OCI-LY3 (cell line): ENCODE data around the gene GM2A.

Source experiments
- H2AFZ ChIP-seq: fragments of 200-600, 300-600 bp; shearing (Covaris generic); 2 replicates; pipeline ENCODE4 v1.6.0; 2014; ENCODE audit warnings: antibody characterized with exemption, low read depth, low read length
- H3K27ac ChIP-seq: fragments of 200-600, 300-600 bp; sonication (generic); 2 replicates; pipeline ENCODE4 v1.5.1; 2014; ENCODE audit warnings: mild to moderate bottlenecking, low read length, moderate library complexity, mixed read lengths
- H3K27me3 ChIP-seq: fragments of 200-600, 300-600 bp; sonication (generic); 2 replicates; pipeline ENCODE4 v1.6.1; 2014; ENCODE audit warnings: low read depth, low read length, mixed read lengths
- H3K36me3 ChIP-seq: fragments of 200-600, 300-600 bp; sonication (generic); replicated peaks from 2 replicates; pipeline ENCODE3; 2014; ENCODE audit warnings: low read depth, low read length, mixed read lengths
- H3K4me1 ChIP-seq: fragments of 300-600, 200-600 bp; sonication (generic); 2 replicates; pipeline ENCODE4 v1.6.1; 2014; ENCODE audit warnings: low read length, mixed read lengths
- H3K4me2 ChIP-seq: fragments of 200-600, 300-600 bp; sonication (generic); 2 replicates; pipeline ENCODE4 v1.6.1; 2014; ENCODE audit warnings: low read length, mixed read lengths
- H3K4me3 ChIP-seq: fragments of 300-600, 200-600 bp; sonication (generic); 2 replicates; pipeline ENCODE4 v1.5.1; 2014; ENCODE audit warnings: antibody characterized with exemption, mild to moderate bottlenecking, low read length, moderate library complexity
- H3K79me2 ChIP-seq: fragments of 300-600, 200-600 bp; shearing (Covaris generic); 2 replicates; pipeline ENCODE4 v1.6.1; 2014; ENCODE audit warnings: mild to moderate bottlenecking, low read length, mixed read lengths
- H3K9ac ChIP-seq: fragments of 300-600, 200-600 bp; shearing (Covaris generic); 2 replicates; pipeline ENCODE4 v1.6.0; 2014; ENCODE audit warnings: mild to moderate bottlenecking, low read length, moderate library complexity
- H3K9me3 ChIP-seq: fragments of 200-600, 300-600 bp; shearing (Covaris generic); 2 replicates; pipeline ENCODE4 v1.6.1; 2014; ENCODE audit warnings: low read length, mixed read lengths; ENCODE audit not compliant: insufficient read depth
- H4K20me1 ChIP-seq: fragments of 200-600, 300-600 bp; sonication (generic); 2 replicates; pipeline ENCODE4 v1.6.1; 2016; ENCODE audit warnings: low read length, mixed read lengths; ENCODE audit not compliant: insufficient read depth
- CTCF ChIP-seq: fragments of 200-600, 300-600 bp; sonication (generic); IDR thresholded peaks from 2 replicates; pipeline ENCODE4 v1.5.1; 2014; ENCODE audit warnings: antibody characterized with exemption, low read length, low read depth
- EZH2phosphoT487 ChIP-seq: fragments of 200-600 bp; shearing (Covaris generic); IDR thresholded peaks from 2 replicates; pipeline ENCODE4 v1.6.1; 2018; ENCODE audit warnings: antibody characterized with exemption, mixed run types, low read depth

The GM2A gene

GRCh38 chr5:151259931-151260330, 6.9 kb downstream of the GM2A start:
- Histone ChIP-seq H3K27me3 (no peaks in the 10 kb centered on the region), H4K20me1 (peaks cover 39% of the 10 kb centered on the region), H3K36me3 (peaks cover 26% of the 10 kb centered on the region), H3K79me2 (peaks cover 56% of the 10 kb centered on the region), H3K9me3 (no peaks in the 10 kb centered on the region), H3K27ac (no peak overlapping the region), H3K4me3 (no peak overlapping the region), H3K4me2 (no peak overlapping the region), H2AFZ (no peak overlapping the region), H3K4me1 (peaks cover 59% of the 10 kb centered on the region), H3K9ac (no peak overlapping the region)
- TF ChIP-seq EZH2phosphoT487 (no peak), CTCF (no peak)

GRCh38 chr5:151262532-151262931, 9.5 kb downstream of the GM2A start:
- peaks cover 41% of the 10 kb centered on the region for H3K36me3 ChIP-seq
- H3K9ac ChIP-seq, result no peak overlapping the region
- H3K27me3 ChIP-seq, result no peaks in the 10 kb centered on the region
- H3K4me3 ChIP-seq, result no peak overlapping the region
- no peak overlapping the region for H3K4me2 ChIP-seq
- H4K20me1 ChIP-seq, result peaks cover 39% of the 10 kb centered on the region
- H3K79me2 ChIP-seq, result peaks cover 31% of the 10 kb centered on the region
- no peak overlapping the region for H2AFZ ChIP-seq
- no peaks in the 10 kb centered on the region for H3K9me3 ChIP-seq
- H3K27ac ChIP-seq, result no peak overlapping the region
- no peak for TF ChIP-seq CTCF
- TF ChIP-seq EZH2phosphoT487, result no peak
- peaks cover 34% of the 10 kb centered on the region for H3K4me1 ChIP-seq

- Histone ChIP-seq H3K36me3 (peaks cover 36% of the 10 kb centered on the region), H3K4me3 (0 out of 2 replicates have a peak overlapping the region, but pooled peaks have one; percentile 15), H3K4me2 (peak overlapping the region; percentile 52), H3K79me2 (peaks cover 16% of the 10 kb centered on the region), H3K27ac (peak overlapping the region; percentile 64), H3K4me1 (peaks cover 18% of the 10 kb centered on the region), H3K9ac (no peak overlapping the region), H3K9me3 (no peaks in the 10 kb centered on the region), H2AFZ (no peak overlapping the region), H3K27me3 (no peaks in the 10 kb centered on the region), H4K20me1 (peaks cover 26% of the 10 kb centered on the region)
- no peak for TF ChIP-seq EZH2phosphoT487
- TF ChIP-seq CTCF, result no peak
These were observed 11.1 kb downstream of the GM2A start for GRCh38 chr5:151264113-151264512.

GRCh38 chr5:151267491-151268260, 14.7 kb downstream of the GM2A start:
- peaks cover 42% of the 10 kb centered on the region for H3K4me1 ChIP-seq
- H3K36me3 ChIP-seq, result peaks cover 52% of the 10 kb centered on the region
- no peak overlapping the region for H3K4me2 ChIP-seq
- H3K9ac ChIP-seq, result no peak overlapping the region
- no peak overlapping the region for H2AFZ ChIP-seq
- no peak overlapping the region for H3K4me3 ChIP-seq
- H3K79me2 ChIP-seq, result peaks cover 6% of the 10 kb centered on the region; the same call in 1 of the 2 replicates
- H3K27me3 ChIP-seq, result no peaks in the 10 kb centered on the region
- no peak overlapping the region for H3K27ac ChIP-seq
- no peaks in the 10 kb centered on the region for H3K9me3 ChIP-seq
- no peak for TF ChIP-seq CTCF
- TF ChIP-seq EZH2phosphoT487, result no peak
- peaks cover 12% of the 10 kb centered on the region for H4K20me1 ChIP-seq
